Body of pancreas (tissue), 4 donors: ENCODE measurements around the gene PRKAG2. TPM values are rescaled to one million over a fixed set of nuclear protein-coding genes. Genes with fewer than 3 reads are reported as not detected.

Experiments used
- ATAC-seq: fragments of 150-250 bp; one replicate; pipeline ENCODE4 v1.9.1; 2016
- DNase-seq, 4 donors: peaks; one replicate each; pipeline ENCODE4 v3.0.0-alpha.2; 2019
- H3K27ac ChIP-seq, 4 donors: fragments of 200-600 bp; sonication (generic); 1 replicate in 3 of 4; 2 replicates in 1 of 4; pipeline versions ENCODE4 v1.5.1 to v1.6.1; 2016 to 2019; ENCODE audit warnings: mild to moderate bottlenecking in 1 of 4, mixed read lengths in 1 of 4, moderate library complexity in 1 of 4
- H3K27me3 ChIP-seq, 2 donors: fragments of 200-600 bp; sonication (generic); one replicate each; pipeline ENCODE4 v1.6.0; 2016; ENCODE audit warnings: mild to moderate bottlenecking in 1 of 2
- H3K36me3 ChIP-seq, 2 donors: fragments of 200-600 bp; sonication (generic); replicated peaks in 1 of 2; 2 replicates each; pipeline ENCODE4 v1.5.1; 2016; ENCODE audit warnings: low read depth in 2 of 2; ENCODE audit not compliant: insufficient read depth in 1 of 2
- H3K4me1 ChIP-seq: fragments of 200-600 bp; sonication (generic); one replicate; pipeline ENCODE4 v1.6.0; 2016
- H3K4me3 ChIP-seq, 2 donors: fragments of 200-600 bp; sonication (generic); 1 replicate in 1 of 2; 2 replicates in 1 of 2; pipeline ENCODE4 v1.5.1; 2016 to 2019
- H3K9me3 ChIP-seq, 3 donors: fragments of 200-600 bp; sonication (generic); 1 replicate in 2 of 3; 2 replicates in 1 of 3; pipeline ENCODE4 v1.5.1; 2016
- CTCF ChIP-seq, 7 experiments: fragments of 450-650 bp in 4 of 7; fragments of 200-600 bp in 3 of 7; sonication (generic) in 3 of 7; IDR thresholded peaks; one replicate each; pipeline ENCODE4 v1.5.1; 2016 to 2019; ENCODE audit warnings: antibody characterized with exemption in 7 of 7
- POLR2A ChIP-seq, 3 donors: fragments of 450-650 bp; IDR thresholded peaks; one replicate each; pipeline ENCODE4 v1.6.1; 2016; ENCODE audit warnings: antibody characterized with exemption in 3 of 3, mild to moderate bottlenecking in 2 of 3
- WGBS, 2 donors: methylation state at CpG; one replicate each; pipeline ENCODE4 v1.1.5; 2017; 5-methylcytosine and 5-hydroxymethylcytosine counted together
- intact Hi-C: fragments of 100-400 bp; cut with DNase I; formaldehyde crosslinking; loops from one replicate; pipeline ENCODE4 v1.15.1; 2023
- total RNA-seq, 2 donors: library from RNA; depleted of rRNA; stranded (reverse); fragments of >200 nt; gene quantifications; one replicate each; pipeline ENCODE4 v1.1.0, GENCODE V29; 2016

PRKAG2 gene
- total RNA-seq, 2 donors from 2014 or later, result 9.9 to 24.4 TPM

- H3K27me3 ChIP-seq, result no peaks in the 10 kb centered on the region
- H3K4me3 ChIP-seq, result no peak overlapping the region
- DNase-seq (no peak), ATAC-seq (no peak)
- no peaks in the 10 kb centered on the region for H3K36me3 ChIP-seq
- peaks cover 14% of the 10 kb centered on the region for H3K4me1 ChIP-seq
- intact Hi-C loops, result no loop called here
- WGBS, 2 donors, result 89 to 90% methylated on average over 9 of the region's 9 CpGs
- no peaks in the 10 kb centered on the region for H3K9me3 ChIP-seq
- H3K27ac ChIP-seq, result no peak overlapping the region
- TF ChIP-seq POLR2A (IDR thresholded peaks at IDR 0.05) (no peak), CTCF (IDR thresholded peaks at IDR 0.05) (no peak)
Observed at GRCh38 chr7:151702961-151703360, 174.0 kb downstream of the PRKAG2 start.

- WGBS, 2 donors, result 83 to 86% methylated on average over 4 to 13 of the region's 13 CpGs
Observed at GRCh38 chr7:151700586-151701165, 176.2 kb downstream of the PRKAG2 start.

GRCh38 chr7:151699928-151700319 is 177.0 kb downstream of the PRKAG2 start:
- ATAC-seq, result no peak
- Histone ChIP-seq H3K27ac (no peak overlapping the region), H3K9me3 (no peaks in the 10 kb centered on the region), H3K36me3 (no peaks in the 10 kb centered on the region), H3K27me3 (no peaks in the 10 kb centered on the region), H3K4me3 (no peak overlapping the region), H3K4me1 (peaks cover 12% of the 10 kb centered on the region)
- DNase-seq, result no peak
- intact Hi-C loops, result no loop called here
- 71 to 91% methylated on average over 10 of the region's 10 CpGs for WGBS, 2 donors
- TF ChIP-seq POLR2A (IDR thresholded peaks at IDR 0.05) (no peak), CTCF (IDR thresholded peaks at IDR 0.05) (no peak)

More at GRCh38 chr7:151700586-151701165, 176.2 kb downstream of the PRKAG2 start:
- no peaks in the 10 kb centered on the region for H3K36me3 ChIP-seq
- TF ChIP-seq POLR2A (IDR thresholded peaks at IDR 0.05), result no peak
- TF ChIP-seq CTCF (IDR thresholded peaks at IDR 0.05), result no peak
- DNase-seq (no peak), ATAC-seq (no peak)
- peaks cover 9% of the 10 kb centered on the region for H3K4me1 ChIP-seq
- no peak overlapping the region for H3K4me3 ChIP-seq
- no peaks in the 10 kb centered on the region for H3K27me3 ChIP-seq
- H3K27ac ChIP-seq, result no peak overlapping the region
- H3K9me3 ChIP-seq, result no peaks in the 10 kb centered on the region
- intact Hi-C loops, result no loop called here

- 82 to 89% methylated on average over 16 of the region's 16 CpGs for WGBS, 2 donors
- Histone ChIP-seq H3K27me3 (no peaks in the 10 kb centered on the region), H3K27ac (no peak overlapping the region), H3K36me3 (no peaks in the 10 kb centered on the region), H3K4me3 (no peak overlapping the region), H3K4me1 (peaks cover 16% of the 10 kb centered on the region), H3K9me3 (no peaks in the 10 kb centered on the region)
- no peak for DNase-seq
- no peak for ATAC-seq
- TF ChIP-seq CTCF (IDR thresholded peaks at IDR 0.05) (no peak), POLR2A (IDR thresholded peaks at IDR 0.05) (no peak)
- intact Hi-C loops, result no loop called here
Observed at GRCh38 chr7:151699147-151699927, 177.6 kb downstream of the PRKAG2 start.
